HG02678 (cell line): ENCODE measurements around the gene CCDC86.
A peak's percentile ranks its signal among the peaks of the same experiment; 100 is the strongest.

Experiments
- ATAC-seq: cut with Tn5 transposase; IDR thresholded peaks from one replicate; pipeline ENCODE4 v1.9.1; 2021; ENCODE audit warnings: mild to moderate bottlenecking, moderate library complexity; ENCODE audit not compliant: unreplicated experiment

CCDC86 gene

DNA sequence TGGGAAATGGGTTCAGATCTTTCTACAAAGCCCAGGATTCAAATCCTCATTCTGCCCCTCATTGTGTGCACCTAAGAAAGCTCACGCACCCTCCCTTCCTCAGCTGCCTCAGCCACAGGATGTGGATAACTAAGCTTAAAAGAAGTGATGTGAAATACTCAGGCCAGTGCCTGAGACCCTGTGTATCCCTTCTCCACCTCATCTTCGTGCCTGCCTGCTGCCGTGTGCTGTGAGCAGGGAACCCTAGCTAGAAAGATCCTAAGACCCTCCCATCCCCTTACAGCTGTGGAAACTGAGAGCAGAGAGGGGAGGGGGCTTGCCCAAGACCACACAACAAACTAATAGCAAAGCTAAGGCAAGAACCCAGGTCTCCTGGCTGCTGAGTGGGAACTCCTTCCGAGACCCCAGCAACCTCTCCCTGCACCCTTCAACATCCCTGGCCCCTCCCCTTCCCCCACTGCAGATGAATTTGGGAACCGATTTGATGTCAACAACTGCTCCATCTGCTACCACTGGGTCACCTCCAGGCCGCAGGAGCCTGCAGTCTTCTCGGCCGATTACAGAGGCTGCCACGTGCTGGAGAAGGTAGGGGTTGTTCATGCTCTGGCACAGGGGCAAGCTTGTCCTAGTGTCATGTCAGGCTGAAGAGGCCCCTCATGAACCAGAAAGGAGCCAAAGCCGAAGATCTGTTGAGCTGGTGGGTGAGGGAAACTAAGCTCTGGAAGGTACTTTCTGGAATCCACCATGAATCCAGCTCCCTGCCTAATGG lies 27.0 kb downstream of the CCDC86 start:
- ATAC-seq, result no peak

DNA sequence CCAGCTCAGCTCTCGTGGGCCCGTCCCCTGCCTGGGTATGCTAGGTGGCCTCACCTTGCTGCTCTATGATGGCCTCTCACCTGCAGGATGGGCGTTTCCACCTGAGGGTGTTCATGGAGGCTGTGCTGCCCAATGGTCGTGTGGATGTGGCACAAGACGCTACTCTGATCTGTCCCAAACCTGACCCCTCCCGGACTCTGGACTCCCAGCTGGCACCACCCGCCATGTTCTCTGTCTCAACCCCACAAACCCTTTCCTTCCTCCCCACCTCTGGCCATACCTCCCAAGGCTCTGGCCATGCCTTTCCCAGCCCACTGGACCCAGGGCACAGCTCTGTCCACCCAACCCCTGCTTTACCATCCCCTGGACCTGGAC lies 27.5 kb downstream of the CCDC86 start:
- ATAC-seq, result no peak

- no peak for ATAC-seq
These were observed 28.4 kb downstream of the CCDC86 start for GRCh38 chr11:60870276-60870675.

GRCh38 chr11:60870733-60871377 lies 28.9 kb downstream of the CCDC86 start:
- no peak for ATAC-seq

DNA sequence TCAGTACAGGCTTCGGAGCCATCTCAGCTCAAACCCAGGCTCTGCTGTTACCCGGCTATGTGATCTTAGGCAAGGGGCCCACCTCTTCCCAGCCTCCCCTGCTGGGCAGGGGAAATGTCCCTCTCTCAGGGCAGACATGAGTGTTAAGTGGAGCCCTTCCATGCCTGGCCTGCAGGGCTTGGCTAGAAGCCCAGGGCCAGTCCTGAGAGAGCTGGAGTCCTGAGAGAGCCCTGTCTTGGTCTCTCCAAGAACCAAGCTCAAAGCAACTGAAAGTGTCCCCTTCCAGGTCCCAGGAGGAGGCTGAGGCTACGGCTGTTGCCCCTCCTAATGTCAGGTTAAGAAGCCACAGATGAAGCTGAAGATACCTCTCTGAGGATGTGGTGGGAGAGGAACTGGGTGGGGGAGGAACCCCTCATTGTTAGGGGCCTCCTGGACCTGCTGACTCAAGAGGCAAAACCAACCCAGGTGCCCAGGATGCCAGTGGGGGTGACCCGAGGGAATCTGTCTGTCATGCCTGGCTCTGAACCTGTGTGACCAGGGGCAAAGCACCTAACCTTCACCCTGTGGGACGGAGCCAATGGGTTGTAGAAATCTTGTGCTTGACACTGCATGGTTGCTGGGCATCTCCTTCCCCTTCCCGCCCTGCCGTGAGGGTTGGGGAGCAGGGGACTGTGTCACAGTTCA lies 29.6 kb downstream of the CCDC86 start:
- no peak for ATAC-seq

GRCh38 chr11:60872124-60872960 lies 30.4 kb downstream of the CCDC86 start:
- ATAC-seq, result no peak

DNA sequence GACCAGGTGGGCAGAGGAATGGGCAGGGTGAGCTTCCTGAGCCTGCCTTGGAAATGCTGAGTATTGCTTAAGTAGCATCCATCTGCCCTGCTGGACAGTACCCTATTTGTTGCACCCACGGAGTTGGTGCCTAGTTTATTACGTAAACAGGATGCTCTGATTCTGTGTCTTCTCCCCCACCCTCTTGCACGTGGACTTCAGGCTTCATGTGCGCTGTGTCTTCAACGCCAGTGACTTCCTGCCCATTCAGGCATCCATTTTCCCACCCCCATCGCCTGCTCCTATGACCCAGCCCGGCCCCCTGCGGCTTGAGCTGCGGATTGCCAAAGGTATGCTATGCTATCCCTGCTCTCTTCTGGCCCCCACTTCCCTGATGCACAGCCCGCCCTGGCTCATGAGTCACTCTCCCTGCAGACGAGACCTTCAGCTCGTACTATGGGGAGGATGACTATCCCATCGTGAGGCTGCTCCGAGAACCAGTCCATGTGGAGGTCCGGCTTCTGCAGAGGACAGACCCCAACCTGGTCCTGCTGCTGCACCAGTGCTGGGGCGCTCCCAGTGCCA lies 31.1 kb downstream of the CCDC86 start:
- ATAC-seq, result no peak

GRCh38 chr11:60873533-60873932 lies 31.6 kb downstream of the CCDC86 start:
- no peak for ATAC-seq

DNA sequence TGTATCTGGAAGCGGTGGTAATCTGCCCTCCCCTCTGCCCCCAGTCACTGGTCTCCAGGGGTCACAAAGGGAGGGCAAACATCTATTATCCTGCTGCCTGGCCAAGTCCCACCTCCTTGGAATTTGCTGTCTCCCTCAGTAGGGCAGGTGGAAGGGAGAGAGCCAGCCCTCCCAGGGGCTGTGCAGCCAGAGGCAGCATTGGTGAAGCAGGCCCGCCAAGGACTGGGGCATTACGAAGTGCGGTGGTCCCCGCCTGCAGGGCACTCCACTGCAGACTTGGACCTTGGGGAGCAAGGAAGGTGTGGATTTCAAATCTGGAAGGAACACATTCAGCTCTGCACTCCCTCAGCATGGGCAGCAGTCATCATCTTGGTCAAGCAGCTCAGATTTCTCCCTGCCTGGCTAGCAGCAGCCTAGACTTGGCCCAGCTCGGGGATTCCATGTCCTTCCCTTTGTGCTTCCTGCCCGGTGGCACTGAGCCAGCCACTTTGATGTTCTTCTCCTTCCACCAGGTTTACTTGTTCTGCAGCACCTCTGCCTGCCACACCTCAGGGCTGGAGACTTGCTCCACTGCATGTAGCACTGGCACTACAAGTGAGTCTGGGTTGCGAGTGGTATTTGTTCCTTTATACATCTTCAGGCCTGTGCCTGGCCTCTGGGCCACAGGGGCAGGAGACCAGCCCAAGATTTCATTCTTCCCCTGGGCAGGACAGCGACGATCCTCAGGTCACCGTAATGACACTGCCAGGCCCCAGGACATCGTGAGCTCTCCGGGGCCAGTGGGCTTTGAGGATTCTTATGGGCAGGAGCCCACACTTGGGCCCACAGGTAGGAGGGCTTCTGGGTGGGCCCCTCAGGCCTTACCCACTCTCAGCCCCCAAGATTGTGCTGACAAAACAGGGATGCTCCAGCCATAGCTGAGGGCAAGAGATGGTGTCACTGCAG lies 32.8 kb downstream of the CCDC86 start:
- no peak for ATAC-seq

- ATAC-seq, result no peak
These were observed 33.7 kb downstream of the CCDC86 start for GRCh38 chr11:60875366-60876167.

DNA sequence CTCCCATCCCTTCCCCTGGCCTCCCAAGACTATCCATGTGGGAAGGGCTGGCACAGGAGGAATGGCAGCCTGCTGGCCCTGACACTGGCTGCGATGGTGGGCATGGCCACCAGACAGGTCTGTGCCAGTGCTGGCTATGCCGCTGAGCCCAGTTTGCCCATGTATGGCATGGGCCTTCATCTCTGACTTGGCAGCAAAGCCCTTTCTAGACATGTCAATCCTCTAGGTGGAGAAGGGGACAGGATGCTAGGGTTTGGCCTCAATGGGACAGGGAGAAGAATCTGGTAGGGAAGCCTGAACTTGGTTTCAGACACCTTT lies 34.2 kb downstream of the CCDC86 start:
- ATAC-seq, result no peak

DNA sequence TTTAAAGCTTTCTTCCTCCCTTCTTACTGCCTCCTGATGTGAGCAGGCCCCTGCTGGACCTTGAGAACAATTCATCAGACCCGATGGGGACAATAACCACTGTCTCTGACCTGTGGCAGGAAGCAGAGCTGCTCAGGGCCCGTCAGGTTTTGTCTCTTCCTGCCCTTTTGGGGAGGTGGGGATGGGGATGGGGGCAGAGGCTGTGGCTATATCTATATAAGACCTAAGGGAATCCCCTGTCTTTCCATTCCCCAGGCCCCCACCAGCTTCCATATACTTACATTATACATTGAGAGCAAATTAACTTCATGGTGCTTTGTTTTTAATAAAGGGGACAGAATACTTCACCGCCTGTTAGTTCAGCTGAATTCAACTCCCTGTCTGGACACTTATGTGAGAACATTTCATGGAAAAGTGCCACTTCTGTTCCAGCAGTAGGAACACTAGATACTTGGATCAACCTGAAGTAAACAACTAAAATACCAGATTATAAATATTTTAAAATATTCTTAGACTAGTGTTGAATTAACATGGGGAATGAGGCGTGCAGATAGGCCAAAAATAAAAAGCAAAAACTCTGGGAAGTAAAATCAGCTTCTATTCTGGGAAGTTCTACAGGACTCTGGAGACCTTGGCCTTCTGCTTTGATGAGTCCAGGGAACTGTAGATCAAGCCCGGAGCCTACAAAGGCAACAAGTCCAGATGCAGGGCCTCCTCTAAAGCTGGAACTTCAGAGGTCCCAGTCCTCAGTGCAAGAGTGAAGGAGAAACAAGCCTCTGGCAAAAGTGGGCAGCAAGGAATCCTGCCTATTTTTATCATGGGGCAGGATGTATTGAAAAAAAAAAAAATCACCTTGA lies 36.6 kb downstream of the CCDC86 start:
- no peak for ATAC-seq

DNA sequence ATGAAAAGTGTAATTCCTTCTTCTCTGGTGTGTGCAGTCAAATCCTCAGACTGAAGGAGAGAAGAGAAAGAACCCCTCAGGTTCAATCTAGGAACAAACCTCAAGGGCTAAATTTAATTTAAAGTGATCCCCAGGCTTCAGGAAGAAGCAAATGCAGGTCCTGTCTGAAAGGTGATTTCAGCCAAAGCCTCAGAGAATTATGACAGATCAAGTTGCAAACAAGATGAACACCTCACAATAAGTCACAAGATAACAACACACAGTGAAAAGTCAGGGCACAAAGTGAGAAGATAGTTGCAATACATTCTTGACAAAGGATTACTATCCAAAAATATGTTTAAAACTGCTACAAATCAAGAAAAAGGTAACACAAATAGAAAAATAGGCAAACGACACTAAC lies 37.2 kb downstream of the CCDC86 start:
- ATAC-seq, result no peak

GRCh38 chr11:60879971-60880588 lies 38.2 kb downstream of the CCDC86 start:
- ATAC-seq, result no peak

DNA sequence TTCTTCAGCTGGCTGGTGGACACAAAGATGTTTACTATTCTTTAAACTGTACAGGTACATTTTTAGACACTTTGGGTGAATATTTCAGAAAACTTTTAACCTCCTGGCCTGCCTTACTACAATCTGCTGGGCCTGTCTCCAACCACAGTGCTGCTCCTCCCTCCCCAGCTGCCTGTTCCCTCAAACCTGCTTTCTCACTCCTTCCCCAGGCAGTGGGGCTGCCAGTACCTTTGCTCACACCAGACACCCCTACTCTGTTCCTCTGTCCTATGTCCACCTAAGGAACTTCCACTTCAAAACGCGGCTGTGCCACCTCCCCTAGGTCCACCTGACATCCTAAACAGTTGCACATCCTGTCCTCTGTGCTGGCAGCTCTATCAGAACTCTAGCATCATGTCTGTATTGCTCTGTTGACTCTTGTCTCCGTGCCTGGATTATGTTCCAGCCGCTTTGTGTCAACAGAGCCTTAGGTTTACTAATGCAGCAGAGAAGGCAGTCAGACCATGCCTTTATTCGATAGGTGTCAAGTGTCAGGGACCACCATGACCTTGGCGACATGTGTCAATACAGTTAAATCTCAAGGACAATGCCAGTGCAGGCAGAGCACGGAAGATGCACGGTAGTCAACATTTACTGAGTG lies 38.9 kb downstream of the CCDC86 start:
- no peak for ATAC-seq

GRCh38 chr11:60887556-60887955 lies 45.6 kb downstream of the CCDC86 start:
- ATAC-seq, result peak; percentile 43

GRCh38 chr11:60889869-60890311 lies 48.0 kb downstream of the CCDC86 start:
- ATAC-seq, result no peak
